SK-N-SH (cell line): ENCODE measurements around the gene TCF7L2. TPM values are rescaled to one million over a fixed set of nuclear protein-coding genes. Genes with fewer than 3 reads are reported as not detected.

Source experiments
- CTCF ChIA-PET: fragments of 300-600, 350-600 bp; formaldehyde crosslinking; extraction: SDS; loops from one replicate; lab custom pipeline; 2021; lab: Yijun Ruan, JAX
- POLR2A ChIA-PET: fragments of 350-600 bp; sonication (Branson Sonifier 250); formaldehyde crosslinking; extraction: SDS; loops from one replicate; lab custom pipeline; 2020; ENCODE audit warnings: antibody characterized with exemption, inconsistent platforms; lab: Yijun Ruan, JAX
- DNase-seq: peaks from one replicate; pipeline ENCODE4 v3.0.0; 2012
- H2AFZ ChIP-seq: fragments of 200-600 bp; sonication (generic); 2 replicates; pipeline ENCODE4 v1.8.1; 2016; ENCODE audit warnings: antibody characterized with exemption, mild to moderate bottlenecking, low read depth
- H3F3A ChIP-seq: fragments of 200-600 bp; sonication (generic); replicated peaks from 2 replicates; pipeline ENCODE3; 2016; ENCODE audit warnings: antibody characterized with exemption, mild to moderate bottlenecking; ENCODE audit not compliant: insufficient read depth
- H3K27ac ChIP-seq, 2 experiments: fragments of 200-500 bp in 1 of 2; fragments of 200-600 bp in 1 of 2; sonication (Bioruptor generic) in 1 of 2; sonication (generic), shearing (Covaris generic) in 1 of 2; 2 replicates each; pipeline versions ENCODE4 v1.5.1 to v1.6.1; 2014 to 2016; ENCODE audit warnings: low read depth in 2 of 2, inconsistent platforms in 1 of 2, low read length in 1 of 2, mild to moderate bottlenecking in 1 of 2, mixed read lengths in 1 of 2
- H3K27me3 ChIP-seq: fragments of 200-600 bp; sonication (generic), shearing (Covaris generic); 2 replicates; pipeline ENCODE4 v1.6.1; 2016; ENCODE audit warnings: mixed run types; ENCODE audit not compliant: insufficient read depth
- H3K36me3 ChIP-seq, 2 experiments: fragments of 200-500 bp in 1 of 2; fragments of 200-600 bp in 1 of 2; sonication (Bioruptor generic) in 1 of 2; sonication (generic) in 1 of 2; replicated peaks in 1 of 2; 2 replicates each; pipeline versions ENCODE3 to v1.5.1; 2014 to 2016; ENCODE audit warnings: low read length in 1 of 2, mild to moderate bottlenecking in 1 of 2; ENCODE audit not compliant: insufficient read depth in 2 of 2, control insufficient read depth in 1 of 2
- H3K4me1 ChIP-seq, 2 experiments: fragments of 200-500 bp in 1 of 2; fragments of 200-600 bp in 1 of 2; sonication (Bioruptor generic) in 1 of 2; sonication (generic), shearing (Covaris generic) in 1 of 2; 2 replicates each; pipeline versions ENCODE4 v1.5.1 to v1.6.1; 2014 to 2016; ENCODE audit warnings: low read depth in 1 of 2, low read length in 1 of 2, mixed run types in 1 of 2; ENCODE audit not compliant: insufficient read depth in 2 of 2, control insufficient read depth in 1 of 2
- H3K4me2 ChIP-seq: fragments of 200-600 bp; sonication (generic), shearing (Covaris generic); 2 replicates; pipeline ENCODE4 v1.6.1; 2017; ENCODE audit warnings: mixed run types
- H3K4me3 ChIP-seq, 2 experiments: fragments of 200-500 bp in 1 of 2; fragments of 200-600 bp in 1 of 2; sonication (Bioruptor generic) in 1 of 2; sonication (generic), shearing (Covaris generic) in 1 of 2; 2 replicates each; pipeline versions ENCODE4 v1.5.1 to v1.8.1; 2014 to 2016; ENCODE audit warnings: low read depth in 2 of 2, inconsistent platforms in 1 of 2, low read length in 1 of 2, mild to moderate bottlenecking in 1 of 2, mixed read lengths in 1 of 2, moderate library complexity in 1 of 2
- H3K79me2 ChIP-seq: fragments of 200-600 bp; sonication (generic); 2 replicates; pipeline ENCODE4 v1.8.1; 2017; ENCODE audit warnings: mild to moderate bottlenecking; ENCODE audit not compliant: insufficient read depth
- H3K9ac ChIP-seq: fragments of 200-600 bp; sonication (generic); 2 replicates; pipeline ENCODE4 v1.6.1; 2017; ENCODE audit warnings: mixed run types
- H3K9me2 ChIP-seq: fragments of 200-600 bp; sonication (generic); 2 replicates; pipeline ENCODE4 v1.6.1; 2017; ENCODE audit warnings: mixed run types
- H3K9me3 ChIP-seq: fragments of 200-600 bp; sonication (generic); 2 replicates; pipeline ENCODE4 v1.6.1; 2017; ENCODE audit warnings: mixed run types, mild to moderate bottlenecking, moderate library complexity
- H4K20me1 ChIP-seq: fragments of 200-600 bp; sonication (generic); 2 replicates; pipeline ENCODE4 v1.6.1; 2017; ENCODE audit warnings: mild to moderate bottlenecking, mixed run types; ENCODE audit not compliant: insufficient read depth
- CHD2 ChIP-seq: fragments of 150-350 bp; IDR thresholded peaks from 2 replicates; pipeline ENCODE4 v1.6.1; 2018; ENCODE audit warnings: low read length; ENCODE audit not compliant: partially characterized antibody
- CTCF ChIP-seq: fragments of 200-600 bp; sonication (generic); IDR thresholded peaks from 2 replicates; pipeline ENCODE4 v1.6.1; 2017; ENCODE audit warnings: antibody characterized with exemption, mild to moderate bottlenecking, moderate library complexity
- ELF1 ChIP-seq: IDR thresholded peaks from 2 replicates; pipeline ENCODE4 v1.4.0; 2012
- EP300 ChIP-seq, 2 experiments: IDR thresholded peaks; 2 replicates each; pipeline versions ENCODE4 v1.4.0 to v1.6.1; 2012; ENCODE audit warnings: borderline replicate concordance in 1 of 2, low read depth in 1 of 2, low read length in 1 of 2
- FOSL2 ChIP-seq: IDR thresholded peaks from 2 replicates; pipeline ENCODE4 v1.4.0; 2012; ENCODE audit warnings: low read depth, mild to moderate bottlenecking, moderate library complexity, borderline replicate concordance
- FOXM1 ChIP-seq: IDR thresholded peaks from 2 replicates; pipeline ENCODE4 v1.4.0; 2012; ENCODE audit warnings: low read depth, mild to moderate bottlenecking
- GATA2 ChIP-seq: sonication (generic); formaldehyde crosslinking; IDR thresholded peaks from 2 replicates; pipeline ENCODE4 v1.5.0; 2020; ENCODE audit warnings: mild to moderate bottlenecking, missing genetic modification reagents
- MAX ChIP-seq: IDR thresholded peaks from 2 replicates; pipeline ENCODE4 v1.4.0; 2012; ENCODE audit warnings: low read depth
- MEF2A ChIP-seq: IDR thresholded peaks from 2 replicates; pipeline ENCODE4 v1.4.0; 2012; ENCODE audit warnings: low read depth, borderline replicate concordance
- MXI1 ChIP-seq: IDR thresholded peaks from 2 replicates; pipeline ENCODE4 v1.6.1; 2012; ENCODE audit warnings: mild to moderate bottlenecking, low read depth, low read length, improper control_type of control experiment
- NFIC ChIP-seq: IDR thresholded peaks from 2 replicates; pipeline ENCODE4 v1.4.0; 2012; ENCODE audit warnings: borderline replicate concordance
- NRF1 ChIP-seq: IDR thresholded peaks from 2 replicates; pipeline ENCODE4 v1.6.1; 2012; ENCODE audit warnings: low read depth, mild to moderate bottlenecking, low read length
- POLR2AphosphoS5 ChIP-seq: IDR thresholded peaks from 2 replicates; pipeline ENCODE4 v1.6.1; 2012; ENCODE audit warnings: low read depth, low read length
- RAD21 ChIP-seq: IDR thresholded peaks from 2 replicates; pipeline ENCODE4 v1.6.1; 2012; ENCODE audit warnings: mild to moderate bottlenecking, low read length
- RCOR1 ChIP-seq: fragments of 150-350 bp; IDR thresholded peaks from 2 replicates; pipeline ENCODE4 v1.6.1; 2017; ENCODE audit warnings: antibody characterized with exemption, low read length
- REST ChIP-seq: IDR thresholded peaks from 2 replicates; pipeline ENCODE4 v1.6.1; 2012; ENCODE audit warnings: mild to moderate bottlenecking, low read depth, low read length, moderate library complexity
- RFX5 ChIP-seq: IDR thresholded peaks from 2 replicates; pipeline ENCODE4 v1.6.1; 2012; ENCODE audit warnings: mild to moderate bottlenecking, improper control_type of control experiment, low read length
- RXRA ChIP-seq: IDR thresholded peaks from 2 replicates; pipeline ENCODE4 v1.4.0; 2012; ENCODE audit warnings: low read depth, mild to moderate bottlenecking, borderline replicate concordance
- SMC3 ChIP-seq: IDR thresholded peaks from 2 replicates; pipeline ENCODE4 v1.6.1; 2012; ENCODE audit warnings: low read depth, low read length, improper control_type of control experiment
- TAF1 ChIP-seq: IDR thresholded peaks from 2 replicates; pipeline ENCODE4 v1.6.1; 2012; ENCODE audit warnings: low read depth, mild to moderate bottlenecking, low read length, moderate library complexity, borderline replicate concordance
- TCF12 ChIP-seq: IDR thresholded peaks from 2 replicates; pipeline ENCODE4 v1.4.0; 2012
- TEAD4 ChIP-seq: IDR thresholded peaks from 2 replicates; pipeline ENCODE4 v1.4.0; 2012; ENCODE audit warnings: mild to moderate bottlenecking, borderline replicate concordance; ENCODE audit not compliant: insufficient read depth
- USF2 ChIP-seq: fragments of 150-350 bp; IDR thresholded peaks from 2 replicates; pipeline ENCODE4 v1.6.1; 2017; ENCODE audit warnings: antibody characterized with exemption, low read length, low read depth, borderline replicate concordance
- YY1 ChIP-seq: IDR thresholded peaks from 2 replicates; pipeline ENCODE4 v1.4.0; 2012; ENCODE audit warnings: low read depth, mild to moderate bottlenecking
- WGBS: methylation state at CpG from one replicate; pipeline ENCODE4 v1.1.6; 2017; ENCODE audit warnings: low lambda C conversion rate; 5-methylcytosine and 5-hydroxymethylcytosine counted together
- polyA plus RNA-seq, 3 experiments: library from polyadenylated mRNA; depleted of rRNA; stranded (reverse); fragments of >200 nt; gene quantifications; 2 replicates each; pipeline ENCODE4 v1.2.3, GENCODE V29; 2012

Gene TCF7L2
- polyA plus RNA-seq, 1 of the 3 experiments (the other 2 are of a cell fraction), result 10.2 TPM

GRCh38 chr10:113126229-113127201 lies 176.5 kb downstream of the TCF7L2 start (continued):
- peak; percentile 23; the same call in 1 of the 2 replicates for TF ChIP-seq REST
- peak; percentile 43 for TF ChIP-seq NRF1
- no peak for TF ChIP-seq USF2
- TF ChIP-seq RFX5, result no peak
- no peak for TF ChIP-seq FOXM1
- peak; percentile 85 for TF ChIP-seq RAD21
- peak; percentile 78 for TF ChIP-seq MXI1
- no peak for TF ChIP-seq TEAD4

- H4K20me1 ChIP-seq, result no peaks in the 10 kb centered on the region
- peaks cover 0 to 10% of the 10 kb centered on the region in 2 experiments; a peak in 3 of 4 replicates for H3K4me1 ChIP-seq
- peaks cover 16% of the 10 kb centered on the region for H3K79me2 ChIP-seq
- peaks cover 5% of the 10 kb centered on the region for H3F3A ChIP-seq
- H2AFZ ChIP-seq, result no peak overlapping the region
- no peaks in the 10 kb centered on the region for H3K9me3 ChIP-seq
- peak overlapping the region; percentile 81 for H3K4me2 ChIP-seq
- 86% methylated on average over 11 of the region's 11 CpGs for WGBS
- H3K9me2 ChIP-seq, result no peaks in the 10 kb centered on the region
- H3K27ac ChIP-seq, result no peak overlapping the region
- no peak overlapping the region for H3K9ac ChIP-seq
- H3K27me3 ChIP-seq, result no peaks in the 10 kb centered on the region
- ChIA-PET CTCF (interaction anchor here (0.7 to 2.8 kb wide), 19 partner anchors 9 to 651 kb away, joined by 3 to 21 read pairs (median 4); no protein-coding TSS in a partner anchor), POLR2A (no interaction called here)
- DNase-seq, result no peak
- no peak overlapping the region; a peak in 1 of 4 replicates for H3K4me3 ChIP-seq
- H3K36me3 ChIP-seq, result peaks cover 0 to 2% of the 10 kb centered on the region in 2 experiments
- TF ChIP-seq TAF1, result no peak
- no peak for TF ChIP-seq CTCF
- no peak for TF ChIP-seq MEF2A
- TF ChIP-seq FOXM1, result no peak
- TF ChIP-seq YY1, result no peak
- TF ChIP-seq RFX5, result no peak
- TF ChIP-seq RCOR1, result no peak
- no peak for TF ChIP-seq SMC3
- TF ChIP-seq NRF1, result no peak
- no peak for TF ChIP-seq TCF12
- no peak for TF ChIP-seq EP300 (IDR thresholded peaks at IDR 0.05; ENCODE audit: borderline replicate concordance in 1 of 2, low read depth in 1 of 2, low read length in 1 of 2)
- no peak for TF ChIP-seq MAX
- no peak for TF ChIP-seq RXRA
- no peak for TF ChIP-seq ELF1
- TF ChIP-seq FOSL2, result no peak
- no peak for TF ChIP-seq CHD2
- TF ChIP-seq GATA2, result no peak
- no peak for TF ChIP-seq NFIC
- no peak for TF ChIP-seq POLR2AphosphoS5
Observed at GRCh38 chr10:113127261-113127900, 177.3 kb downstream of the TCF7L2 start.
